Measurements from ENCODE around the gene SGCE.
"Not testable (repeated sequence)": the region's sequence is repeated elsewhere in the genome, so short reads cannot be mapped to it uniquely, and the experiment has no call there.

Gene SGCE, protein sequence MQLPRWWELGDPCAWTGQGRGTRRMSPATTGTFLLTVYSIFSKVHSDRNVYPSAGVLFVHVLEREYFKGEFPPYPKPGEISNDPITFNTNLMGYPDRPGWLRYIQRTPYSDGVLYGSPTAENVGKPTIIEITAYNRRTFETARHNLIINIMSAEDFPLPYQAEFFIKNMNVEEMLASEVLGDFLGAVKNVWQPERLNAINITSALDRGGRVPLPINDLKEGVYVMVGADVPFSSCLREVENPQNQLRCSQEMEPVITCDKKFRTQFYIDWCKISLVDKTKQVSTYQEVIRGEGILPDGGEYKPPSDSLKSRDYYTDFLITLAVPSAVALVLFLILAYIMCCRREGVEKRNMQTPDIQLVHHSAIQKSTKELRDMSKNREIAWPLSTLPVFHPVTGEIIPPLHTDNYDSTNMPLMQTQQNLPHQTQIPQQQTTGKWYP

DNA sequence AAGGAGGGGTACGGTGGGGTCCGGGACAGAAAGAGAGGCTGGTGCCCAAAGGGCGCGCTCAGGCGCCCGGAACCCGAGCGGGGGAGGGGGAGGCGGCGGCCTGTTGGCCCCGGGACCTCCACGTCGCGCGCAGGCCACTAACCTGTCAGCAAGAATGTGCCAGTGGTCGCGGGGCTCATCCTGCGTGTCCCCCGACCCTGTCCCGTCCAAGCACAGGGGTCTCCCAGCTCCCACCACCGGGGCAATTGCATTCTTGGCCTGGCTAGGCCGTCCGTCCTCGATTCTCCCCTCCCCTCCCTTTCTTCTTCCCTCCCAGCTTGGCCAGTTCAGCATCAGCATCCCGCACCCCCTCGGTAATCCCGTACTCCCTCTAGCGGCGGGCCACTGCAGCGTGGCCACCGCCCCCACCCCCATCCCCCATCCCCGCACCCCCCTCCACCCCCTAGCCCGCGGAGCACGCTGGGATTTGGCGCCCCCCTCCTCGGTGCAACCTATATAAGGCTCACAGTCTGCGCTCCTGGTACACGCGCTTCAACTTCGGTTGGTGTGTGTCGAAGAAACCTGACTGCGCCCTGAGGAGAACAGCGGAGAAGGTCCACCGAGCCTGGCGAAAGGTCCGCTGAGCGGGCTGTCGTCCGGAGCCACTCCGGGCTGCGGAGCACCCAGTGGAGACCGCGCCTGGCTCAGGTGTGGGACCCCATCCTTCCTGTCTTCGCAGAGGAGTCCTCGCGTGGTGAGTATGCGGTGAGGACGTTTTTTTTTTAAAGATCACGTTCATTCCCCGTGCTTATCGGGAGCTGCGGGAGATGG, at the start of gene SGCE:
TSS of gene SGCE (minus strand) at position 286 of the 810 bp plus-strand sequence. CDS start at position 251, 35 bp downstream.
- Histone ChIP-seq H3K4me2 (peak within 1 kb of the TSS; percentile 84), H3K36me3 (no peaks in the 10 kb centered on the region), H3K27ac (peak within 1 kb of the TSS; percentile 64; the same call in 1 of the 2 replicates), H3K4me3 (peak within 1 kb of the TSS; percentile 72), H3K27me3 (peaks cover 9% of the 10 kb centered on the region), H4K20me1 (no peaks in the 10 kb centered on the region), H3K9me3 (peaks cover 23% of the 10 kb centered on the region), H3K9ac (peak within 1 kb of the TSS; percentile 74), H3K4me1 (peaks cover 10% of the 10 kb centered on the region)
- TF ChIP-seq Cebpa-rat (IDR thresholded peaks at IDR 0.05): no peak

GRCh38 chr7:94705155-94706021, 49.5 kb upstream of the SGCE start:
- not testable (repeated sequence) for H3K9ac ChIP-seq, H3K27ac ChIP-seq, H3K27me3 ChIP-seq, H3K4me1 ChIP-seq, H3K9me3 ChIP-seq, H3K36me3 ChIP-seq, H3K4me3 ChIP-seq, H4K20me1 ChIP-seq, H3K4me2 ChIP-seq

DNA sequence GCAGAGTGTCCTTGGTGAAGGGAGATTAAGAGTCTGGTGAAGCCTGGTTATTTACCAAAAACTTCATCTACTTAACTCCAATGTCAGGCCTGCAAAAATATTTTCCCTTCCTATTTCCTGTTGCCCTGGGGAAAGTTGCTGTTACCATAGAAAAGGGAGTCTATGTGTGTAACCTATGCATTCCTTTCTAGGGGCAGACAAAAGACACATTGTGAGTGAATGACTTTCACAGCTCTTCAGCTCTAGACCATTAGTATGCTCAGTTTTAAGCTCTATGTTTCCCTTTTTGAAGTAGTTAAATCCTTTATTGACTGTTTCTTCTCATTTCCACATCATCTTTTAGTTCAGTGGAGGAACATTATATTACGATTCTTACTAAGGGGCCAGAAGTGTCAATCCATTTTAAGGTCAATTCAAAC, 45.6 kb upstream of the SGCE start:
- H3K9ac ChIP-seq: no peak overlapping the region
- no peaks in the 10 kb centered on the region for H4K20me1 ChIP-seq

DNA sequence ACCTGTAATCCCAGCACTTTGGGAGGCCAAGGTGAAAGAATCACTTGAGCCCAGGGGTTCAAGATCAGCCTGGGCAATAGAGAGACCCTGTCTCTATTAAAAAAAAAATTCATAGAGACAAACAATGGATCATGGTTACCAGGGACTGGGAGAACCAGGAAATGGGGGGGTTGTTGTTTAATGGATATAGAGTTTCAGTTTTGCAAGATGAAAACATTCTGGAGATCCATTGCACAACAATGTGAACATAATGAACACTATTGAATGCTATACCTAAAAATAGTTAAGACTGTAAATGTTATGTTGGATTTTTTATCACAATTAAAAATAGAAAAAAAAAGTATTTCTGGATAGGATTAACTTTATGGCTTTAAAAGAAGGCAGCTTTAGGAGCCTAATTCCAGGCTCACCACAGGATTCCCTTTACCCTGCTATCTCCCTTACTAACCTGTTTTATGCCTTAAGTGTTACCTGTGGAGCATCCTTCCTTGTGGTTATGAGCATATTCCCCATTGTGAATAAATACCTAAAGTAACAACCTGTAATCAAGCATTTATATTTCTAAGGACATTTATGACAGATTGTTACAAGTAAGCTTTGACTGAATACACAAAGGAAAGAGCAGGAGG, 45.1 kb upstream of the SGCE start:
- no peaks in the 10 kb centered on the region for H3K27me3 ChIP-seq
- H3K4me1 ChIP-seq: no peaks in the 10 kb centered on the region
- no peak overlapping the region for H3K4me3 ChIP-seq
- H3K36me3 ChIP-seq: no peaks in the 10 kb centered on the region
- no peak overlapping the region for H3K27ac ChIP-seq
- TF ChIP-seq Cebpa-rat (IDR thresholded peaks at IDR 0.05): no peak
- no peaks in the 10 kb centered on the region for H3K9me3 ChIP-seq
- no peak overlapping the region for H3K9ac ChIP-seq
- no peak overlapping the region for H3K4me2 ChIP-seq
- no peaks in the 10 kb centered on the region for H4K20me1 ChIP-seq

More for the DNA sequence above, 45.6 kb upstream of the SGCE start:
- H3K4me2 ChIP-seq: no peak overlapping the region
- H3K36me3 ChIP-seq: no peaks in the 10 kb centered on the region
- no peak for TF ChIP-seq Cebpa-rat (IDR thresholded peaks at IDR 0.05)
- no peaks in the 10 kb centered on the region for H3K4me1 ChIP-seq
- no peak overlapping the region for H3K4me3 ChIP-seq
- H3K9me3 ChIP-seq: no peaks in the 10 kb centered on the region
- no peaks in the 10 kb centered on the region for H3K27me3 ChIP-seq
- H3K27ac ChIP-seq: no peak overlapping the region

- Histone ChIP-seq H3K4me1 (no peaks in the 10 kb centered on the region), H4K20me1 (no peaks in the 10 kb centered on the region), H3K27ac (no peak overlapping the region), H3K27me3 (no peaks in the 10 kb centered on the region), H3K36me3 (no peaks in the 10 kb centered on the region), H3K4me2 (no peak overlapping the region), H3K9me3 (no peaks in the 10 kb centered on the region), H3K9ac (no peak overlapping the region), H3K4me3 (no peak overlapping the region)
- no peak for TF ChIP-seq Cebpa-rat (IDR thresholded peaks at IDR 0.05)
Measured at GRCh38 chr7:94698275-94698674, 42.3 kb upstream of the SGCE start.

- Histone ChIP-seq H3K36me3 (no peaks in the 10 kb centered on the region), H3K27ac (no peak overlapping the region), H3K9ac (no peak overlapping the region), H3K4me1 (no peaks in the 10 kb centered on the region), H3K4me3 (no peak overlapping the region), H3K9me3 (no peaks in the 10 kb centered on the region), H4K20me1 (no peaks in the 10 kb centered on the region), H3K27me3 (no peaks in the 10 kb centered on the region), H3K4me2 (no peak overlapping the region)
- no peak for TF ChIP-seq Cebpa-rat (IDR thresholded peaks at IDR 0.05)
Measured at GRCh38 chr7:94697035-94697974, 41.4 kb upstream of the SGCE start.

- Histone ChIP-seq H3K27me3 (no peaks in the 10 kb centered on the region), H3K4me1 (no peaks in the 10 kb centered on the region), H4K20me1 (no peaks in the 10 kb centered on the region), H3K4me2 (no peak overlapping the region), H3K36me3 (no peaks in the 10 kb centered on the region), H3K9ac (no peak overlapping the region), H3K27ac (no peak overlapping the region), H3K4me3 (no peak overlapping the region), H3K9me3 (no peaks in the 10 kb centered on the region)
- TF ChIP-seq Cebpa-rat (IDR thresholded peaks at IDR 0.05): no peak
Measured at GRCh38 chr7:94687810-94688209, 31.9 kb upstream of the SGCE start.

GRCh38 chr7:94687076-94687475, 31.1 kb upstream of the SGCE start:
- H4K20me1 ChIP-seq: no peaks in the 10 kb centered on the region
- H3K4me1 ChIP-seq: no peaks in the 10 kb centered on the region
- H3K27me3 ChIP-seq: no peaks in the 10 kb centered on the region
- TF ChIP-seq Cebpa-rat (IDR thresholded peaks at IDR 0.05): no peak
- no peak overlapping the region for H3K27ac ChIP-seq
- no peaks in the 10 kb centered on the region for H3K36me3 ChIP-seq
- H3K9me3 ChIP-seq: no peaks in the 10 kb centered on the region
- no peak overlapping the region for H3K4me3 ChIP-seq
- H3K9ac ChIP-seq: no peak overlapping the region
- no peak overlapping the region for H3K4me2 ChIP-seq
